GM21786 (cell line): ENCODE measurements around the gene CEP295NL.
A peak's percentile ranks its signal among the peaks of the same experiment; 100 is the strongest.

Experiments used
- ATAC-seq: cut with Tn5 transposase; IDR thresholded peaks from one replicate; pipeline ENCODE4 v1.9.1; 2021; ENCODE audit not compliant: unreplicated experiment

Gene CEP295NL

GRCh38 chr17:78840780-78841611 lies 62.0 kb downstream of the CEP295NL start, which contains the start of gene USP36:
TSS of gene USP36 (minus strand) at chr17:78840814. CDS start at chr17:78836363, 4,451 bp downstream.
- ATAC-seq, result peak; percentile 87
